Measurements from ENCODE around the gene FBLN2. TPM values are rescaled to one million over a fixed set of nuclear protein-coding genes. Genes with fewer than 3 reads are reported as not detected.

FBLN2 gene
- total RNA-seq, 1 experiment from 2014 or later = 36.7 TPM

GRCh38 chr3:13644341-13645117 lies 95.6 kb downstream of the FBLN2 start:
- Mint-ChIP-seq H3K9me3 (ENCODE audit: unreplicated experiment) (no peaks in the 10 kb centered on the region), H3K27me3 (ENCODE audit: insufficient read depth, unreplicated experiment) (no peaks in the 10 kb centered on the region), H3K27ac (ENCODE audit: unreplicated experiment) (no peak overlapping the region), H3K4me3 (ENCODE audit: unreplicated experiment) (no peak overlapping the region), H3K36me3 (ENCODE audit: insufficient read depth, unreplicated experiment) (no peaks in the 10 kb centered on the region), H3K4me1 (ENCODE audit: low read depth, unreplicated experiment) (peaks cover 6% of the 10 kb centered on the region)
- H3K36me3 ChIP-seq (ENCODE audit: control insufficient read depth, insufficient read depth, low read length) = no peaks in the 10 kb centered on the region
- intact Hi-C loops (cut with micrococcal nuclease; ENCODE audit: unreplicated experiment) = loop anchor here (5.0 kb wide), 1 partner anchor 47 kb away; no protein-coding TSS in a partner anchor
- no peak overlapping the region for H3K4me3 ChIP-seq (ENCODE audit: low read depth, low read length)
- H3K9me3 ChIP-seq = no peaks in the 10 kb centered on the region
- ChIA-PET CTCF (interaction anchor here (0.9 to 1.5 kb wide), 2 partner anchors 92 to 149 kb away, joined by 3 to 10 read pairs; no protein-coding TSS in a partner anchor), POLR2A (no interaction called here)
- no peak for TF ChIP-seq CTCF (IDR thresholded peaks at IDR 0.05; ENCODE audit: insufficient read depth in 1 of 2, low read depth in 1 of 2, low read length in 1 of 2, severe bottlenecking in 1 of 2, unreplicated experiment in 1 of 2)
- no peak for DNase-seq
- no peaks in the 10 kb centered on the region for H3K27me3 ChIP-seq (replicated peaks; ENCODE audit: control insufficient read depth, insufficient read depth, low read length)
- BruUV-seq (replicated peaks) = no TSS peak
- H3K4me1 ChIP-seq = peaks cover 3% of the 10 kb centered on the region; the same call in 1 of the 2 replicates

- Histone ChIP-seq H3K9me3 (no peaks in the 10 kb centered on the region), H3K4me3 (ENCODE audit: low read depth, low read length) (no peak overlapping the region), H3K27me3 (replicated peaks; ENCODE audit: control insufficient read depth, insufficient read depth, low read length) (no peaks in the 10 kb centered on the region), H3K36me3 (ENCODE audit: control insufficient read depth, insufficient read depth, low read length) (no peaks in the 10 kb centered on the region; the same call in 1 of the 2 replicates), H3K4me1 (peaks cover 9% of the 10 kb centered on the region)
- intact Hi-C loops (cut with micrococcal nuclease; ENCODE audit: unreplicated experiment) = loop anchor here (5.0 kb wide), 1 partner anchor 49 kb away; no protein-coding TSS in a partner anchor
- CTCF ChIA-PET = interaction anchor here (0.9 kb wide), 2 partner anchors 132 to 150 kb away, joined by 3 to 5 read pairs; no protein-coding TSS in a partner anchor
- TF ChIP-seq CTCF (IDR thresholded peaks at IDR 0.05; ENCODE audit: insufficient read depth in 1 of 2, low read depth in 1 of 2, low read length in 1 of 2, severe bottlenecking in 1 of 2, unreplicated experiment in 1 of 2) = no peak
- POLR2A ChIA-PET = interaction anchor here (0.6 kb wide), 1 partner anchor 166 kb away, joined by 7 read pairs; the partner anchor contains the start of gene HDAC11
- Mint-ChIP-seq H3K27me3 (ENCODE audit: insufficient read depth, unreplicated experiment) (no peaks in the 10 kb centered on the region), H3K4me1 (ENCODE audit: low read depth, unreplicated experiment) (peaks cover 6% of the 10 kb centered on the region), H3K4me3 (ENCODE audit: unreplicated experiment) (no peak overlapping the region), H3K9me3 (ENCODE audit: unreplicated experiment) (no peaks in the 10 kb centered on the region), H3K27ac (ENCODE audit: unreplicated experiment) (no peak overlapping the region), H3K36me3 (ENCODE audit: insufficient read depth, unreplicated experiment) (peaks cover 6% of the 10 kb centered on the region)
- DNase-seq = no peak
- BruUV-seq (replicated peaks) = no TSS peak
Observed at GRCh38 chr3:13645801-13646637, 97.1 kb downstream of the FBLN2 start.
